Karpas-422 (cell line): ENCODE measurements around the gene EIF4G2. TPM values are rescaled to one million over a fixed set of nuclear protein-coding genes. Genes with fewer than 3 reads are reported as not detected.

Source experiments
- DNase-seq: peaks from one replicate; pipeline ENCODE4 v3.0.0-alpha.2; 2015
- H2AFZ ChIP-seq: fragments of 200-600 bp; sonication (generic); 2 replicates; pipeline ENCODE4 v1.6.1; 2014; ENCODE audit warnings: antibody characterized with exemption, low read length, mixed read lengths
- H3K27ac ChIP-seq: fragments of 200-600 bp; sonication (generic); 2 replicates; pipeline ENCODE4 v1.5.1; 2014; ENCODE audit warnings: mild to moderate bottlenecking, low read length, moderate library complexity
- H3K27me3 ChIP-seq: fragments of 200-600 bp; sonication (generic); 2 replicates; pipeline ENCODE4 v1.6.1; 2014; ENCODE audit warnings: low read length, mixed read lengths
- H3K36me3 ChIP-seq: fragments of 200-600 bp; sonication (generic); 2 replicates; pipeline ENCODE4 v1.6.1; 2014; ENCODE audit warnings: low read length, mixed read lengths; ENCODE audit not compliant: insufficient read depth
- H3K4me1 ChIP-seq: fragments of 200-600 bp; sonication (generic); 2 replicates; pipeline ENCODE4 v1.6.1; 2014; ENCODE audit warnings: mild to moderate bottlenecking, low read length, mixed read lengths
- H3K4me2 ChIP-seq: fragments of 200-600 bp; sonication (generic); 2 replicates; pipeline ENCODE4 v1.6.1; 2014; ENCODE audit warnings: low read length, low read depth, mild to moderate bottlenecking; ENCODE audit not compliant: poor library complexity, severe bottlenecking
- H3K4me3 ChIP-seq: fragments of 200-600 bp; sonication (generic); 2 replicates; pipeline ENCODE4 v1.5.1; 2014; ENCODE audit warnings: mild to moderate bottlenecking, antibody characterized with exemption, low read length, mixed read lengths
- H3K79me2 ChIP-seq: fragments of 200-600 bp; sonication (generic); 2 replicates; pipeline ENCODE4 v1.6.1; 2014; ENCODE audit warnings: mild to moderate bottlenecking, low read length, mixed read lengths
- H3K9ac ChIP-seq: fragments of 200-600 bp; sonication (generic); 2 replicates; pipeline ENCODE4 v1.6.0; 2014; ENCODE audit warnings: low read length
- H3K9me2 ChIP-seq: fragments of 200-600 bp; sonication (generic), shearing (Covaris generic); replicated peaks from 2 replicates; pipeline ENCODE4 v1.6.0; 2014; ENCODE audit warnings: mild to moderate bottlenecking, low read length, moderate library complexity; ENCODE audit not compliant: insufficient read depth
- H3K9me3 ChIP-seq: fragments of 300-700, 200-600 bp; sonication (generic); 2 replicates; pipeline ENCODE4 v1.6.1; 2014; ENCODE audit warnings: low read length, mixed read lengths
- H4K20me1 ChIP-seq: fragments of 200-600 bp; sonication (generic); 2 replicates; pipeline ENCODE4 v1.6.1; 2014; ENCODE audit warnings: mild to moderate bottlenecking, antibody characterized with exemption, low read length, low read depth; ENCODE audit not compliant: insufficient read depth
- total RNA-seq: library from RNA; depleted of rRNA; stranded (reverse); fragments of >200 nt; shearing (Covaris generic); gene quantifications from 2 replicates; pipeline ENCODE4 v1.2.3, GENCODE V29; 2014; ENCODE audit warnings: low replicate concordance; rRNA removed

Gene EIF4G2
- total RNA-seq, result 304 and 548 TPM in 2 replicates

GRCh38 chr11:10808553-10809372, at the start of gene EIF4G2:
TSS of gene EIF4G2 (minus strand) at chr11:10808926.
- Histone ChIP-seq H3K9me3 (no peaks in the 10 kb centered on the region), H3K4me1 (peaks cover 29% of the 10 kb centered on the region), H3K27ac (peak within 1 kb of the TSS; percentile 86), H3K36me3 (peaks cover 37% of the 10 kb centered on the region), H3K9ac (peak within 1 kb of the TSS; percentile 98), H2AFZ (peak within 1 kb of the TSS; percentile 95), H3K4me3 (peak within 1 kb of the TSS; percentile 91), H3K4me2 (peak within 1 kb of the TSS; percentile 93), H3K79me2 (peaks cover 28% of the 10 kb centered on the region), H3K27me3 (no peaks in the 10 kb centered on the region), H4K20me1 (peaks cover 16% of the 10 kb centered on the region; the same call in 1 of the 2 replicates), H3K9me2 (no peaks in the 10 kb centered on the region)
- peak; percentile 99 for DNase-seq

GRCh38 chr11:10857709-10858438, 49.1 kb upstream of the EIF4G2 start, which contains the start of gene ZBED5:
TSS of gene ZBED5 (minus strand) at chr11:10858053. CDS start at chr11:10854945, 3,108 bp downstream.
- Histone ChIP-seq H3K4me2 (peak within 1 kb of the TSS; percentile 90), H3K4me1 (peaks cover 23% of the 10 kb centered on the region), H3K9ac (peak within 1 kb of the TSS; percentile 91), H3K27ac (peak within 1 kb of the TSS; percentile 86), H2AFZ (peak within 1 kb of the TSS; percentile 80), H3K9me2 (no peaks in the 10 kb centered on the region), H3K36me3 (peaks cover 34% of the 10 kb centered on the region), H3K79me2 (peaks cover 29% of the 10 kb centered on the region), H3K27me3 (no peaks in the 10 kb centered on the region), H3K9me3 (no peaks in the 10 kb centered on the region), H3K4me3 (peak within 1 kb of the TSS; percentile 91), H4K20me1 (no peaks in the 10 kb centered on the region)
- DNase-seq, result peak; percentile 99

- peaks cover 29% of the 10 kb centered on the region for H3K79me2 ChIP-seq
- H3K9ac ChIP-seq, result peak overlapping the region; percentile 91
Measured at GRCh38 chr11:10857459-10857708, 48.7 kb upstream of the EIF4G2 start.

GRCh38 chr11:10856689-10857458, 48.1 kb upstream of the EIF4G2 start:
- DNase-seq, result peak; percentile 73
- Histone ChIP-seq H3K9me3 (no peaks in the 10 kb centered on the region), H4K20me1 (no peaks in the 10 kb centered on the region), H3K27ac (peak overlapping the region; percentile 86), H3K4me2 (peak overlapping the region; percentile 90), H3K4me1 (peaks cover 17% of the 10 kb centered on the region), H3K27me3 (no peaks in the 10 kb centered on the region), H3K9me2 (no peaks in the 10 kb centered on the region), H3K36me3 (peaks cover 37% of the 10 kb centered on the region), H2AFZ (peak overlapping the region; percentile 65; the same call in 1 of the 2 replicates), H3K79me2 (peaks cover 29% of the 10 kb centered on the region), H3K4me3 (peak overlapping the region; percentile 91), H3K9ac (peak overlapping the region; percentile 91)

More at GRCh38 chr11:10857459-10857708, 48.7 kb upstream of the EIF4G2 start:
- Histone ChIP-seq H2AFZ (peak overlapping the region; percentile 65; the same call in 1 of the 2 replicates), H3K36me3 (peaks cover 37% of the 10 kb centered on the region), H3K9me2 (no peaks in the 10 kb centered on the region), H3K27ac (peak overlapping the region; percentile 86), H3K4me3 (peak overlapping the region; percentile 91), H3K27me3 (no peaks in the 10 kb centered on the region), H4K20me1 (no peaks in the 10 kb centered on the region), H3K9me3 (no peaks in the 10 kb centered on the region), H3K4me2 (peak overlapping the region; percentile 90), H3K4me1 (peaks cover 18% of the 10 kb centered on the region)
- DNase-seq, result no peak

GRCh38 chr11:10855295-10855694, 46.6 kb upstream of the EIF4G2 start:
- Histone ChIP-seq H4K20me1 (no peaks in the 10 kb centered on the region), H3K79me2 (peaks cover 29% of the 10 kb centered on the region), H3K9me3 (no peaks in the 10 kb centered on the region), H3K4me1 (peaks cover 17% of the 10 kb centered on the region), H3K36me3 (peaks cover 37% of the 10 kb centered on the region), H3K9me2 (no peaks in the 10 kb centered on the region), H3K27ac (no peak overlapping the region), H3K4me2 (no peak overlapping the region), H2AFZ (no peak overlapping the region), H3K4me3 (no peak overlapping the region), H3K27me3 (no peaks in the 10 kb centered on the region), H3K9ac (no peak overlapping the region)
- DNase-seq, result no peak

- Histone ChIP-seq H3K4me3 (no peak overlapping the region), H4K20me1 (no peaks in the 10 kb centered on the region)
- no peak for DNase-seq
Measured at GRCh38 chr11:10847960-10848860, 39.5 kb upstream of the EIF4G2 start.

GRCh38 chr11:10846660-10847059, 37.9 kb upstream of the EIF4G2 start:
- Histone ChIP-seq H3K27me3 (no peaks in the 10 kb centered on the region), H2AFZ (no peak overlapping the region), H3K9me2 (0 out of 2 replicates have a peak, but pooled peaks cover 2% of the 10 kb centered on the region), H3K4me2 (no peak overlapping the region), H3K79me2 (no peaks in the 10 kb centered on the region), H4K20me1 (no peaks in the 10 kb centered on the region), H3K36me3 (no peaks in the 10 kb centered on the region), H3K27ac (no peak overlapping the region), H3K9me3 (no peaks in the 10 kb centered on the region), H3K9ac (no peak overlapping the region), H3K4me1 (no peaks in the 10 kb centered on the region), H3K4me3 (no peak overlapping the region)
- DNase-seq, result no peak

More at GRCh38 chr11:10847960-10848860, 39.5 kb upstream of the EIF4G2 start:
- Histone ChIP-seq H3K27ac (no peak overlapping the region), H3K36me3 (peaks cover 7% of the 10 kb centered on the region), H3K9ac (no peak overlapping the region), H3K79me2 (no peaks in the 10 kb centered on the region), H3K27me3 (no peaks in the 10 kb centered on the region), H2AFZ (no peak overlapping the region), H3K4me1 (no peaks in the 10 kb centered on the region), H3K4me2 (no peak overlapping the region), H3K9me2 (0 out of 2 replicates have a peak, but pooled peaks cover 2% of the 10 kb centered on the region), H3K9me3 (no peaks in the 10 kb centered on the region)
